Head of caudate nucleus (tissue), 42 donors: ENCODE measurements around the gene RPL32.
"Not testable (repeated sequence)": the region's sequence is repeated elsewhere in the genome, so short reads cannot be mapped to it uniquely, and the experiment has no call there.

Experiments
- DNase-seq, 42 donors: peaks; one replicate each; pipeline versions ENCODE4 v3.0.0 to v3.0.0-alpha.2; 2020 to 2021; ENCODE audit warnings: mixed read lengths in 7 of 42
- intact Hi-C: fragments of 100-400 bp; cut with DNase I; formaldehyde crosslinking; loops from one replicate; pipeline ENCODE4 v1.15.0; 2022

RPL32 gene

DNA sequence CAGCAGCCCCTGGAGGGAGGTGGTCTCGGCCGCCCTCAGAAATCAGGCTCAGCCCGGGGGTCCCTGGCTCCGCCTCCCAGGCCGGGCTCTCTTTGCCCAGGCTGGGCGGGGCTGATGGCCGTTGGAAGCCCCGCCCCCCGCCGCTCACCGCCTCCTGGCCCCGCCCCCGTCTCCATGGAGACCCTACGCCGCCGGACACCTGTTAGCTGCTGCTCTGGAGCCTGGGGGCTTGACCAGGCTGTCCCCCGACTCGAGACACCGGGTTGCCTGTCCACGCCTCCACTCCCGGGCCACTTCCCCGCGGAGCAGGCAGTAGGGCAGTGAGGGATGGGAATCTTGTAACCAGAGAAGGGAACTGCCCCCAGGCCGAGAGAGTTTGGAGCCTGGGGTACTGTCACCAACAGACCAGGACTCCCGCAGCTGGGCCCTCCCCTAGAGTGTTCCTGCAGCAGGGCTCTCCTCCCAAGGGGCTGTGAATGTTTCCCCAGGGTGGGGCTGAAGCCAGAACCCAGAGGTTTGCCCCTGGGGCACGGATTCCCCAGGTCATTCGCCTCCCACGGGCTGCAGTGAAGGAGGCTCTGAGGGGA lies 27.8 kb upstream of the RPL32 start:
- DNase-seq: peak in 11 of 42 donors; percentile 22 to 67 (median 39)
- intact Hi-C loops: no loop called here

GRCh38 chr3:12868039-12869034 lies 27.0 kb upstream of the RPL32 start:
- intact Hi-C loops: no loop called here
- DNase-seq: peak; percentile 75 to 94 (median 86)

DNA sequence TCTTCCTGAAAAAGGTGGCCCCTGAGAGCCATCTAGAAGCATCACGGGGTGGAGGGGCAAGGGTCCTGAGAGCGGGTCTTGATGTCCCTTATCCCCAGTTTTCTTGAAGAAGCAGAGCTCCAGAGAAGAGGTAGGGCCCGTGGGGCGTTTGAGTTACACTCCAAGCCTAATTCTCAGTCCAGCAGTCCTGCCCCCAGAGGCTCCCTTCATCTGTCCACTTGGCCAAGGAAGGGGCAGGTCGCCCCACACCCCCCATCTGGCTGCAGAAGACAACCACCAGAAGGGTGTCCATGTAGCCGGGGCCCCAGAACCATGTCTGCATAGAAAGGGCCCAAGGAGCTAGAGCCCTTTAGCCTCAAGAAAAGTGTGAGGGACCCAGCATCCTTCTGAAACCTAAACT lies 25.5 kb upstream of the RPL32 start:
- no peak for DNase-seq
- intact Hi-C loops: no loop called here

DNA sequence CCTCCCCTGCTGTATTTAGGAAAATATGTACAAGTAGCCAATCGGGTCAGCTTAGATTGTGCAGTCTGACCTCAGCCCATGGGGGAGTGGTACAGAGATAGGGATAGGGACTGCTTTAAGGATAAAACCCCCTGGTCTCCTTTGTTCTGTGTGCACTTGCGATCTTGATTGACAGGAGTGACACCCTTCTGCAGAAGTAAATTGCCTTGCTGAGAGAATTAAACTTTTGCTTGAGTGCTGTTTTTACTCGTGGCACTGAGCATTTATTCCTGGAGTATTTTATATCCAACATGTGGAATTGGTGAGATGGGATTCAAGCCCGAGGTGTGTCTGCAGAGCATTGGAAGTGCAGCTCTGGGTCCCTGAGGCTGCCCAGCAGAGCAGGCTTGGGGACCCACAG lies 23.9 kb upstream of the RPL32 start:
- intact Hi-C loops: no loop called here
- no peak for DNase-seq

DNA sequence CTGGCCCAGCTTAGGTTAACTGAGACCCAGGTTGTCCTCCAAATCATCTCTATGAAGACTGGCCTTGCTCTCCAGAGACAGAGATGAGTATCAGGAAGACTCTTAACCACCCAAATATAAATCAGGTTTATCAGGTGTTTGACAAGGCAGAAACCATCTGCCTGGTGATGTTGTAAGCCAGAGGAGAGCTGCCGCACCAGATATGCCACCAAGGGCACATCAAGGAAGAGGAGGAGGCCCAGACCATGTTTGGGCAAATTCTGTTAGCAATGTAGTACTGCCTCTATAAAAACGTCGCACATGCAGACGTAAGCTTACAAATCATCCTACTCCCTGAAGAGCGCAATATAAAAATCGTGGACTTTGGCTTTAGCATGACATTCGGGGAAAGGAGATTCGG lies 21.0 kb upstream of the RPL32 start:
- intact Hi-C loops: no loop called here

DNA sequence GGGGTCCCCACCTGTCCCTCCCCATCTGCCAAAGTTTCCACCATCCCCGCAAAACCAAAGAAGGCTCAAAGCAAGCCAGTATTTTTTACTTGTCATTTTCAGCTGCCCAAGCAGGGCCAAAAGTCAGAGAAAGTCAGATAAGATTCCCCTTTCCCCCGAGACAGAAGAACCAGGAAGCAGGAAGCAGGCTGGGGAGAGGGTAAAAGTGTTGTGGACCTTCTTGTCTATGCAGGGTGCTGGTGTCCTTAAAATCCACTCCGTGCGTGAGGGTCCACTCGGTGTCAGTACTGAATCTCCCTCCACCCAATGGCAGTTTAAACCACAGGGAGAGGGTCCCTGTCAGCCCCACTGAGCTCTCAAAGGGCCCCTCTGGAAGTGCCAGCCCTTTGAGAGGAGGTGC lies 20.2 kb upstream of the RPL32 start:
- intact Hi-C loops: no loop called here
- DNase-seq: no peak

More for the DNA sequence above, 21.0 kb upstream of the RPL32 start:
- DNase-seq: no peak

GRCh38 chr3:12859840-12860239 lies 18.5 kb upstream of the RPL32 start:
- intact Hi-C loops: no loop called here
- no peak for DNase-seq

DNA sequence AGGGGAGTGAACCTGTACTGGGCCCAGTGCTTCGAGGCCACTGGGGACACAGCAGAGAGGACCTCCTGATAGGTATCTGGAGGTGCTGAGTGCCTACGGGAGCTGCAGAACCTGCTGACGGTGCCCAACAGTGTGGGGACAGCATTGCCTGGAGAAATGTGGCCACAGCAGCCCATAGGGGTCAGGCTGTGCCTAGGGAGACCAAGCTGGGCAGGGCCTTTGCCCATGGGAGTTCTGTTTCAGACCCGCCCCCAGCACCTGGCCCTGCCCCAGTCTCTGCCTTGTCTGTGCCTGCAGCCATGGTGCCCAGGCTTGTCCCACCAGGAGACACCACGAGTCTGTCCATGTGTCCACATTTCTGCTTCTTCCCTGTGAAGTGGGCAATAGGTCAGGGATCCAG lies 15.3 kb upstream of the RPL32 start:
- intact Hi-C loops: no loop called here
- no peak for DNase-seq

DNA sequence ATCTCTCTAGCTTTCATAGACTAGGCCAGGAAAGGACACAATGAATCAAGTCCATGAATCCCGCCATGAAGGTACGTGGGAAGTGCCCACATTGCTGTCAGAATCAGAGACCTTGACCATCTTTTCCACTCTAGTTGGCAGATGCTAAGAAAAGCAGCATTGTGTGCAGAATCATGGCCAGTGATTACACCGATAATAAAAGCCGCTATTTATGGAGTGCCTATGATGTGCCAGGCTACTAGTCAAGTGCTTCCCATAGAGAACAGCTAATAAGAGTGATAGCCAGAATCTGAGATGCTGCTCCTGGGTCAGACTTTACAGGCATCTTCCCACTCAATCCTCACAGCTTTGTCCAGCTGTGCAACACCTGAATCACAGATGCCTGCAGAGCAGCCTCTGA lies 13.2 kb upstream of the RPL32 start:
- intact Hi-C loops: no loop called here
- DNase-seq: peak in 1 of 42 donors; percentile 23

DNA sequence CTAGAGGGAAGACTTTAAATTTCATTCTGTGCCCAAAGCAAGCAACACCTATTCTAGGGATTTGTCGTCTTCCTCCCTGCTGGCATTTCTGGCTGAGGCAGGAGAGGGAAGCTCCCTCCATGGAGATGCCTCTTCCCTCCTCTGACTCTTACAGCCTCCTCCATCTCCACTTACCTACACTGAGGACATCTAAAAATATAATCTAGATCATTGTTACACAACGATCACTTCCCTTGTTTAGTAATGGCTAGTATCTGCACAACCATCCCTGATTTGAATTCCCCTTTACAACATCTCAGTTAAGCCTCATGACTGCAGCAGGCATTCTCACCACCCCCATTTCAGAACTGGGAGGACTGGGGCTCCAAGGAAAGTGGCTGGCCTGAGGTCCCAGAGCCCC lies 12.5 kb upstream of the RPL32 start:
- intact Hi-C loops: not testable (repeated sequence)
- peak in 4 of 42 donors; percentile 31 to 56 (median 44) for DNase-seq

- intact Hi-C loops: no loop called here
- no peak for DNase-seq
These were observed 10.8 kb upstream of the RPL32 start for GRCh38 chr3:12852201-12852600.

GRCh38 chr3:12845811-12846210 lies 4.4 kb upstream of the RPL32 start:
- DNase-seq: no peak
- intact Hi-C loops: no loop called here

GRCh38 chr3:12842469-12842868 lies 1.1 kb upstream of the RPL32 start:
- intact Hi-C loops: no loop called here
- DNase-seq: no peak

DNA sequence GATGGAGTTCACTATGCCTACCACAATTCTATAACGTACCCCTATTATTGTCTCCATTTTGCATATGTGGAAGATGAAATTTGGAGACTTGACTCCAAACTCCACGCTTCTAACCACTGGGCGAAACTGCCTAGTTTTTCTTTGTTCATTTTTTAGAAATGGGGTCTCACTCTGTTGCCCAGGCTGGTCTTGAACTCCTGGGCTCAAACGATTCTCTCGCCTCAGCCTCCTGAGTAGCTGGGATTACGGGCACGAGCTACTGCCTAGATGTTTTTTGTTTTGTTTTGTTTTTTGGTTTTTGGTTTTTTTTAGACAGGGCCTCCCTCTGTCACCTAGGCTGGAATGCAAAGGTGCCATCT lies 584 bp upstream of the RPL32 start:
- intact Hi-C loops: no loop called here
- no peak for DNase-seq

GRCh38 chr3:12840591-12841148 lies 695 bp downstream of the RPL32 start:
- intact Hi-C loops: no loop called here

GRCh38 chr3:12840148-12840547 lies 1.2 kb downstream of the RPL32 start:
- DNase-seq, intact Hi-C loops: not testable (repeated sequence)

More at GRCh38 chr3:12840591-12841148, 695 bp downstream of the RPL32 start:
- peak in 18 of 42 donors; percentile 13 to 57 (median 38) for DNase-seq

DNA sequence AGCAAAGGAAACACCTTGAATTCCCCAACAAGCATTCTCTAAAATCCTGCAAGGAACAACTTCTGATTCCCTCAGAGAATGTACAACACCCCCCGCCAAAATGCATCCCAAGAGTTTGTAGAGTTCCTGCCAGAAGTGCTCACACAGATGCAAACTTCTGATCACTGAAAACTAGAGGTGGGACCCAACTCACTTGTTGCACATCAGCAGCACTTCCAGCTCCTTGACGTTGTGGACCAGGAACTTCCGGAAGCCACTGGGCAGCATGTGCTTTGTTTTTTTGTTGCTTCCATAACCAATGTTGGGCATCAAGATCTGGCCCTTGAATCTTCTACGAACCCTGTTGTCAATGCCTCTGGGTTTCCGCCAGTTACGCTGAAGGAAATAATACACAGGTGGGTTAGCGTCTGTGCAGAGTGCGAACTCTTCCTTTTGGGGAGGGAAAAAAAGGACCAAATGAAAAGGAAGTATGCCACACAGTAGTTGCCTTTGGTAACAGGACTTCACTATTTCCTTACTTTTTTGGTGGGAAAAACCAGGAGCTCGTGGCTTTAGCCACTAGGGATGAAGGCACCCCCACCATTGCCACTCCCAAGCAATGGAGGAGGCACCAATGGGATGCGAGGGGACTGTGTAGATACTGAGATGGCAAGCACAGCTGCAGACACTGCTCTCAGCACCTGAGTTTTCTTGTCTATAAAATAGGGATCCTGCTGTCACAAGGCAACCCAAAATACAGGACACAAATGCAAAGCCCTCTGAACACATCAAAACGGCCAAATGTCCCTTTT lies 2.0 kb downstream of the RPL32 start:
- intact Hi-C loops: no loop called here
- no peak for DNase-seq

DNA sequence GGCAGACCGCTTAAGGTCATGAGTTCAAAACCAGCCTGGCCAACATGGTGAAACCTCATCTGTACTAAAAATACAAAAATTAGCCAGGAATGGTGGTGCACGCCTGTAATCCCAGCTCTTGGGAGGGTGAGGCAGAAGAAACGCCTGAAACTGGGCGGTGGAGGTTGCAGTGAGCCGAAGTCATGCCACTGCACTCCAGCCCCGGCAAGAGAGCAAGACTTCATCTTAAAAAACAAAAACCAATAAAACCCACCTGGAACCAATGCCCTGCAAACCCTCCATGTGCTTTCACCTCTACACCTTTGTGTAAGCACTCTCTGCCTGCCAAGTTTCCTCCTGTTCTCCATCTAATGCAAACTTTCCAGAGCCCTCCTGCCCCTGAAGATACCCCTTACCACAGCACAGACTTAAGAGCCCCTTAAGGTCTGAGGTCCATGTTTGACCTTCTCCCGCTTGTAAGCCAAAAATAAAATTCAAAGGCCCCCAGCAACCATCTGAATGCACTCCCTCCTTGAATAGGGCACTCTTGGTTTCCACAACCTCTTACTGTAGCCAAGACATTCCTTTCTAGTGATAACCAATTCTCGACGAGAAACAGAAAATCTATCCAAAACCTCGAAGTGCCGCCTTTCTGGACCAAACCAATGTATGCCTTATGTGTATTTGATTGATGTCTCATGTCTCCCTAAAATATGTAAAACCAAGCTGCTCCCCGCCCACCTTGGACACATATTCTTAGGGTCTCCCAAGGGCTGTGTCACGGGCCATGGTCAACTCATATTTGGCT lies 3.0 kb downstream of the RPL32 start:
- intact Hi-C loops: no loop called here
- DNase-seq: no peak
